Activated CD4-positive, alpha-beta memory T cell treated with anti-CD3 and anti-CD28 coated beads for 36 hours (primary cell): ENCODE results near the gene TSPAN33. TPM values are rescaled to one million over a fixed set of nuclear protein-coding genes. Genes with fewer than 3 reads are reported as not detected.
"Not testable (repeated sequence)": the region's sequence is repeated elsewhere in the genome, so short reads cannot be mapped to it uniquely, and the experiment has no call there.

Source experiments
- CTCF ChIA-PET: fragments of 350-600 bp; sonication (Branson Sonifier 250); formaldehyde crosslinking; loops from one replicate; lab custom pipeline; 2021; ENCODE audit warnings: antibody characterized with exemption, inconsistent platforms; lab: Charles Lee
- POLR2A ChIA-PET: fragments of 350-600 bp; sonication (Branson Sonifier 250); formaldehyde crosslinking; loops from one replicate; lab custom pipeline; 2021; ENCODE audit warnings: antibody characterized with exemption; lab: Charles Lee
- DNase-seq: peaks from one replicate; pipeline ENCODE4 v3.0.0-alpha.2; 2020
- H3K27ac Mint-ChIP-seq: one replicate; pipeline ENCODE4 v1.8.0; 2021; ENCODE audit warnings: mixed read lengths
- H3K27me3 Mint-ChIP-seq: one replicate; pipeline ENCODE4 v1.8.0; 2021; ENCODE audit warnings: mixed read lengths
- H3K36me3 Mint-ChIP-seq: one replicate; pipeline ENCODE4 v1.8.0; 2021; ENCODE audit warnings: mixed read lengths
- H3K4me1 Mint-ChIP-seq: one replicate; pipeline ENCODE4 v1.8.0; 2021; ENCODE audit warnings: low read depth, mixed read lengths
- H3K4me3 Mint-ChIP-seq: one replicate; pipeline ENCODE4 v1.8.0; 2021; ENCODE audit warnings: mild to moderate bottlenecking, mixed read lengths
- H3K9me3 Mint-ChIP-seq: one replicate; pipeline ENCODE4 v1.8.0; 2021; ENCODE audit warnings: mixed read lengths
- intact Hi-C: fragments of 100-400 bp; cut with micrococcal nuclease; formaldehyde crosslinking; loops from one replicate; pipeline ENCODE4 v1.15.1; 2023
- total RNA-seq, 2 experiments: library from RNA; stranded (reverse); gene quantifications; one replicate each; pipeline ENCODE4 v1.2.3, GENCODE V29; 2021

TSPAN33 gene
- total RNA-seq, 2 experiments from 2014 or later: 3.3 to 4.1 TPM

DNA sequence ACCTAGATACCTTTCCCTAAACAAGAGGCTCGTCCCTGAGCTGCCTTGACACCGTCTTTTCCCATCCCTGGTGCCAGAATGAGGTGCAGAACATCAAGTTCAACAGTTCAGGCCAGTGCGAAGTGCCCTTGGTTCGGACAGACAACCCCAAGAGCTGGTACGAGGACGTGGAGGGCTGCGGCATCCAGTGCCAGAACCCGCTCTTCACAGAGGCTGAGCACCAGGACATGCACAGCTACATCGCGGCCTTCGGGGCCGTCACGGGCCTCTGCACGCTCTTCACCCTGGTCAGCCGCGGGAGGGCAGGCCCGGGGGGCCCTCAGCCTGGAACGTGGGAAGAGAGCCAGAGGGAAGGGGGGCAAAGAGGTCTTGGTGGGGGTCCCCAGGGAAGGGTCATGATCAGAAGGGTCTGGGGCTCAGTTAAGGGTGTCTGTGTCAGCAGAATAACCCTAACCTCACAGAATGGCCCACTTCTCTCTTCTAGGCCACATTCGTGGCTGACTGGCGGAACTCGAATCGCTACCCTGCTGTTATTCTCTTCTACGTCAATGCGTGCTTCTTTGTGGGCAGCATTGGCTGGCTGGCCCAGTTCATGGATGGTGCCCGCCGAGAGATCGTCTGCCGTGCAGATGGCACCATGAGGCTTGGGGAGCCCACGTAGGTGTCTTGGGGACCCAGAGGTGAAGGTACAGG, 60.8 kb downstream of the TSPAN33 start:
- Mint-ChIP-seq H3K27me3 (peaks cover 2% of the 10 kb centered on the region), H3K4me3 (no peak overlapping the region), H3K9me3 (no peaks in the 10 kb centered on the region), H3K27ac (no peak overlapping the region), H3K4me1 (no peaks in the 10 kb centered on the region), H3K36me3 (no peaks in the 10 kb centered on the region)
- ChIA-PET CTCF (interaction anchor here (0.6 to 7.0 kb wide), 2 partner anchors 13 to 482 kb away, joined by 3 to 31 read pairs; no protein-coding TSS in a partner anchor), POLR2A (no interaction called here)
- intact Hi-C loops: no loop called here
- no peak for DNase-seq

DNA sequence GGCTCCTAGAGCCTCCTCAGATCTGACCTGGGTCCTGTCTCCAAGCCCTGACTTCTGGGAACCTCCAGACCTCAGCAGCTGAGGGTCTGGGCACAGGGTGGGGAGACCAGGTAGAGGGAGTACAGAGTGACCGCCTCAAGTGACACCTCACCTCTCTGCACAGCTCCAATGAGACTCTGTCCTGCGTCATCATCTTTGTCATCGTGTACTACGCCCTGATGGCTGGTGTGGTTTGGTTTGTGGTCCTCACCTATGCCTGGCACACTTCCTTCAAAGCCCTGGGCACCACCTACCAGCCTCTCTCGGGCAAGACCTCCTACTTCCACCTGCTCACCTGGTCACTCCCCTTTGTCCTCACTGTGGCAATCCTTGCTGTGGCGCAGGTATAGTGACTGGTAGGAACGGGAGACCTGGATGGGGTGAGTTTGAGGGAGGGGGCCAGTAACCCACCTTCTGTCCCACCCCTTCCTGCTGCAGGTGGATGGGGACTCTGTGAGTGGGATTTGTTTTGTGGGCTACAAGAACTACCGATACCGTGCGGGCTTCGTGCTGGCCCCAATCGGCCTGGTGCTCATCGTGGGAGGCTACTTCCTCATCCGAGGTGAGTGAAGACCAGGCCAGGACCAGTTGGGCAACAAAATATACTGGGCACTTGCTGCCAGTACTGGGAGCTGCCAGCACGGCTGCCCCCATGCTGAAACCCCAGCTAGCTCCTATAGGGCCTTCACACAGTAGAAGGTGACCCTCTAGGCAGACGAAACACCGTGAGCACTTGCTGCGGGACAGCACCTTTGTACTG, 61.7 kb downstream of the TSPAN33 start:
- Mint-ChIP-seq H3K9me3 (no peaks in the 10 kb centered on the region), H3K4me3 (no peak overlapping the region), H3K27ac (no peak overlapping the region), H3K36me3 (no peaks in the 10 kb centered on the region), H3K4me1 (no peaks in the 10 kb centered on the region), H3K27me3 (peaks cover 6% of the 10 kb centered on the region)
- no peak for DNase-seq
- intact Hi-C loops: no loop called here
- ChIA-PET CTCF (interaction anchor here (1.6 to 7.0 kb wide), 2 partner anchors 12 to 40 kb away, joined by 5 to 31 read pairs; no protein-coding TSS in a partner anchor), POLR2A (no interaction called here)

DNA sequence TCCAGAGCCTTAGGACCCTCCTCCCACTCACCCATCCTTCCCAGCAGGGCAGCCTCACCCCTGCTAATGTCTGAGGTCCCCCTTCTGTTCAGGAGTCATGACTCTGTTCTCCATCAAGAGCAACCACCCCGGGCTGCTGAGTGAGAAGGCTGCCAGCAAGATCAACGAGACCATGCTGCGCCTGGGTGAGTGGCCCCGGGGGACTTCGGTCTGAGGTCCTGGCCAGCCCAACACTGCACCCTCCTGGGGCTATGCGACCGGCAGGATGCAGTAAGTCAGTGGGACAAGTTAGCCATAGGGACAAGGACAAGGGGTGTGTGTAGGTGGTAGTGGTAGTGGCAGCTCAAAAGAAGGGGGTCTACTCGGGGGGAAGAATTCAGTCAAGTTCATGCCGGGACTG, 64.2 kb downstream of the TSPAN33 start:
- ChIA-PET CTCF (interaction anchor here (1.0 to 7.0 kb wide), 5 partner anchors 9 to 52 kb away, joined by 3 to 66 read pairs (median 5); no protein-coding TSS in a partner anchor), POLR2A (no interaction called here)
- Mint-ChIP-seq H3K36me3 (no peaks in the 10 kb centered on the region), H3K4me1 (no peaks in the 10 kb centered on the region), H3K9me3 (no peaks in the 10 kb centered on the region), H3K27ac (no peak overlapping the region), H3K27me3 (peaks cover 4% of the 10 kb centered on the region), H3K4me3 (no peak overlapping the region)
- DNase-seq: no peak
- intact Hi-C loops: no loop called here

DNA sequence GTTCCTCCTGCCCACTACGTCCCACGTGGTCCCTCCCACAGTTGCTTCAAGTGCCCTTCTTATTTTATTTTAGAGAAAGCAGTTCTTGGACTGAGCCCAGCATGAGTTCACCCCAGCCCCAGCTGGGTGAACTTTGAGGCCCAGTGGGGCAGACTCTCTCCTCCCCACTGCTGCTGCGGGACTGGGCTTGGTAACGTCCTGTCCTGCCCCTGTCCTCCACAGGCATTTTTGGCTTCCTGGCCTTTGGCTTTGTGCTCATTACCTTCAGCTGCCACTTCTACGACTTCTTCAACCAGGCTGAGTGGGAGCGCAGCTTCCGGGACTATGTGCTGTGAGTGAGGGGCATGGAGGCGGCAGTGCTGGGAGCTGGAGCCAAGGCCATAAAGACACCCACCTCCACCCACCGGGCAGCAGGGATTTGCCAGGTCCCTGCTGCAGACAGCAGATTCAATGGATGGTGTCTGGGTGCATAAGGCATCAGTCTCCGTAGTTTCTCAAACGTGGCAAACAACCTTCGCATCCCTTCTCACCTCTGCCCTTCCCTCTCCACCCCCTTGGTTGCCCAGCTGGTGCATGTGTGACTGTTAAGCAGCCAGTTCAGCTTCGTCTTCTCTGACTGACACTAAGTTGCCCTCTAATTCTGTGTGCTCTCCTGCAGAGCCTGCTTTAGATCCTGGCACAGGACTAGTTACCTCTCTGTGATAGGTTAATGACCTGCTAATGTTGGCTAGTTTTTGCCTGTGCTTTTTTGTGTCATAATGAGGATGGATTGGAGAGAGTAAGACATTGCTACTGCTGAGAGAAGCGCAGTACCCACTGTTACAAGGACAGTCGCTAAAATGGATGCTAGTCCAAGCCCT, 64.8 kb downstream of the TSPAN33 start:
- Mint-ChIP-seq H3K9me3 (no peaks in the 10 kb centered on the region), H3K36me3 (no peaks in the 10 kb centered on the region), H3K27ac (no peak overlapping the region), H3K4me3 (no peak overlapping the region), H3K4me1 (no peaks in the 10 kb centered on the region), H3K27me3 (peaks cover 4% of the 10 kb centered on the region)
- POLR2A ChIA-PET: no interaction called here
- CTCF ChIA-PET: interaction anchor here (0.6 to 7.0 kb wide), 12 partner anchors 9 to 78 kb away, joined by 3 to 66 read pairs (median 4); no protein-coding TSS in a partner anchor
- DNase-seq: no peak
- intact Hi-C loops: no loop called here

DNA sequence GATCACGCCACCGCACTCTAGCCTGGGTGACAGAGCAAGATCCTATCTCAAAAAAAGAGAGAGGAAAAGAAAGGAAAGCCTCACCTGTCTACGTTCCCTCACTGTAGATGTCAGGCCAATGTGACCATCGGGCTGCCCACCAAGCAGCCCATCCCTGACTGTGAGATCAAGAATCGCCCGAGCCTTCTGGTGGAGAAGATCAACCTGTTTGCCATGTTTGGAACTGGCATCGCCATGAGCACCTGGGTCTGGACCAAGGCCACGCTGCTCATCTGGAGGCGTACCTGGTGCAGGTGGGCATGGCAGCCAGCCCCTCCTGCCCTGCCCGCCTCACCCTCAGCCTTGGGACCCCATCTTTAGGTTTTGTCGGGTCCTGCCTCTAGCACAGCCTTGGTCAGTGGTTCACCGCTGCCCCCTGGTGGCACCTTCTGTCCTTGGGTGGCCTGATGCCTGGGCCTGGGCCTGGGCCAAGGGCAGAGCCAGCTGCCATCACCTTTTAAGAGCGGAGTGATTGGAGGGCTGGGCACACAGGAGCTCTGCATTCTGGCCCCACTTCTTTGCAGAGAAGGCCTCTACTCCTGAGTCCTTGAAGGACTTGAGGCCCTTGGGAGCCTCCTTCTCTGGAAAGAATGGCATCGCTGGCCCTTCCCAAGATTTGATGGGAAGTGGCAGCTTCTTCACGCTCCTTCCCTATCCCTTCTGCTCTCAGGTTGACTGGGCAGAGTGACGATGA, 65.9 kb downstream of the TSPAN33 start:
- ChIA-PET POLR2A (no interaction called here), CTCF (interaction anchor here (0.7 to 7.0 kb wide), 22 partner anchors 8 to 437 kb away, joined by 3 to 66 read pairs (median 4); partner anchors contain the start of gene AHCYL2)
- no peaks in the 10 kb centered on the region for H3K4me1 Mint-ChIP-seq
- H3K36me3 Mint-ChIP-seq: no peaks in the 10 kb centered on the region
- intact Hi-C loops: loop anchor here (1.0 to 5.0 kb wide), 3 partner anchors 46 to 308 kb away; no protein-coding TSS in a partner anchor
- H3K27ac Mint-ChIP-seq: no peak overlapping the region
- no peaks in the 10 kb centered on the region for H3K9me3 Mint-ChIP-seq
- peak; percentile 82 for DNase-seq
- H3K27me3 Mint-ChIP-seq: peaks cover 4% of the 10 kb centered on the region
- no peak overlapping the region for H3K4me3 Mint-ChIP-seq

DNA sequence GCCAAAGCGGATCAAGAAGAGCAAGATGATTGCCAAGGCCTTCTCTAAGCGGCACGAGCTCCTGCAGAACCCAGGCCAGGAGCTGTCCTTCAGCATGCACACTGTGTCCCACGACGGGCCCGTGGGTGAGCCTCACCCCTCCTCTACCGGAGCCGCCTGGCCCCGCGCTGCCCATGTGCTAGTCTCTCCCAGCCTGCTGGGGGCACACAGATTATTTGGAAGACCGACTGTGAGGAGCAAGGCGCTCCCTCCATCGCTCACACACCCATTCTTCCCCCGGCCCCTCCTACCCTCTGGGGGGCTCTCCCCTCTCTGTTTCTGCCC, 66.4 kb downstream of the TSPAN33 start:
- H3K27ac Mint-ChIP-seq: no peak overlapping the region
- POLR2A ChIA-PET: no interaction called here
- H3K36me3 Mint-ChIP-seq: no peaks in the 10 kb centered on the region
- H3K9me3 Mint-ChIP-seq: no peaks in the 10 kb centered on the region
- CTCF ChIA-PET: interaction anchor here (0.7 to 7.0 kb wide), 19 partner anchors 7 to 436 kb away, joined by 3 to 66 read pairs (median 5); partner anchors contain the start of gene AHCYL2
- H3K4me1 Mint-ChIP-seq: no peaks in the 10 kb centered on the region
- H3K27me3 Mint-ChIP-seq: peaks cover 4% of the 10 kb centered on the region
- DNase-seq: no peak
- H3K4me3 Mint-ChIP-seq: no peak overlapping the region
- intact Hi-C loops: loop anchor here (1.0 to 5.0 kb wide), 3 partner anchors 47 to 309 kb away; no protein-coding TSS in a partner anchor

DNA sequence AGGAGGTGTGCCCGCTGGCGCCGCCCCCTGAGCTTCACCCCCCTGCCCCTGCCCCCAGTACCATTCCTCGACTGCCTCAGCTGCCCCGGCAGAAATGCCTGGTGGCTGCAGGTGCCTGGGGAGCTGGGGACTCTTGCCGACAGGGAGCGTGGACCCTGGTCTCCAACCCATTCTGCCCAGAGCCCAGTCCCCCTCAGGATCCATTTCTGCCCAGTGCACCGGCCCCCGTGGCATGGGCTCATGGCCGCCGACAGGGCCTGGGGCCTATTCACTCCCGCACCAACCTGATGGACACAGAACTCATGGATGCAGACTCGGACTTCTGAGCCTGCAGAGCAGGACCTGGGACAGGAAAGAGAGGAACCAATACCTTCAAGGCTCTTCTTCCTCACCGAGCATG, 67.6 kb downstream of the TSPAN33 start:
- Mint-ChIP-seq H3K27ac (no peak overlapping the region), H3K36me3 (no peaks in the 10 kb centered on the region), H3K4me3 (no peak overlapping the region), H3K4me1 (no peaks in the 10 kb centered on the region), H3K9me3 (no peaks in the 10 kb centered on the region), H3K27me3 (peaks cover 4% of the 10 kb centered on the region)
- ChIA-PET CTCF (interaction anchor here (0.6 to 4.0 kb wide), 4 partner anchors 16 to 120 kb away, joined by 3 to 66 read pairs (median 4); no protein-coding TSS in a partner anchor), POLR2A (no interaction called here)
- no peak for DNase-seq
- intact Hi-C loops: loop anchor here (5.0 kb wide), 2 partner anchors 120 to 310 kb away; no protein-coding TSS in a partner anchor

DNA sequence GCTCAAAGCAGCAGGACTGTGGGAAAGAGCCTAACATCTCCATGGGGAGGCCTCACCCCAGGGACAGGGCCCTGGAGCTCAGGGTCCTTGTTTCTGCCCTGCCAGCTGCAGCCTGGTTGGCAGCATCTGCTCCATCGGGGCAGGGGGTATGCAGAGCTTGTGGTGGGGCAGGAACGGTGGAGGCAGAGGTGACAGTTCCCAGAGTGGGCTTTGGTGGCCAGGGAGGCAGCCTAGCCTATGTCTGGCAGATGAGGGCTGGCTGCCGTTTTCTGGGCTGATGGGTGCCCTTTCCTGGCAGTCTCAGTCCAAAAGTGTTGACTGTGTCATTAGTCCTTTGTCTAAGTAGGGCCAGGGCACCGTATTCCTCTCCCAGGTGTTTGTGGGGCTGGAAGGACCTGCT, 68.1 kb downstream of the TSPAN33 start:
- peaks cover 4% of the 10 kb centered on the region for H3K27me3 Mint-ChIP-seq
- H3K27ac Mint-ChIP-seq: no peak overlapping the region
- no peak for DNase-seq
- H3K4me1 Mint-ChIP-seq: no peaks in the 10 kb centered on the region
- CTCF ChIA-PET: interaction anchor here (0.8 to 3.0 kb wide), 2 partner anchors 49 to 86 kb away, joined by 3 to 15 read pairs; no protein-coding TSS in a partner anchor
- POLR2A ChIA-PET: no interaction called here
- no peaks in the 10 kb centered on the region for H3K36me3 Mint-ChIP-seq
- no peaks in the 10 kb centered on the region for H3K9me3 Mint-ChIP-seq
- no peak overlapping the region for H3K4me3 Mint-ChIP-seq
- intact Hi-C loops: loop anchor here (5.0 kb wide), 2 partner anchors 120 to 310 kb away; no protein-coding TSS in a partner anchor

DNA sequence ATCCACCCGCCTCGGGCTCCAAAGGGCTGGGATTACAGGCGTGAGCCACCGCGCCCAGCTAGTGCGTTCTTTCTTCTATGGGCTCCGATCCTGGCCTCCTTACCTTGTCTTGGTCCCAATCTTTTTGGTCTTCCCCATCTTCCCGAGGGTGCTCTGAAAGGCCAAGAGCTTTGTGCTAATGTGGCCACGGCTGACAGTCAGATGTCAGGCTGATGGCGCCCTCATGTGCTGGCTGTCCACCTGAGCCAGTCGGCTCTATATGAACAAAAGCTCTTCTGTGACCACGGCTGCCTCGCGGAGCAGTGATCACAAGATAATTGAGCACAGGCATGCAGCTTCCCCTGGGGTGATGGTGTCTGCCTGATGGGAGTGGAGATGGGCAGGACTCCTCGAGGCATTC, 69.3 kb downstream of the TSPAN33 start:
- H3K27me3 Mint-ChIP-seq: peaks cover 8% of the 10 kb centered on the region
- H3K4me3 Mint-ChIP-seq: no peak overlapping the region
- CTCF ChIA-PET: interaction anchor here (0.9 to 3.0 kb wide), 5 partner anchors 8 to 85 kb away, joined by 4 to 15 read pairs (median 4); no protein-coding TSS in a partner anchor
- H3K36me3 Mint-ChIP-seq: no peaks in the 10 kb centered on the region
- POLR2A ChIA-PET: no interaction called here
- intact Hi-C loops: loop anchor here (5.0 kb wide), 2 partner anchors 122 to 312 kb away; no protein-coding TSS in a partner anchor
- DNase-seq: peak; percentile 35
- no peaks in the 10 kb centered on the region for H3K9me3 Mint-ChIP-seq
- no peaks in the 10 kb centered on the region for H3K4me1 Mint-ChIP-seq
- H3K27ac Mint-ChIP-seq: no peak overlapping the region

DNA sequence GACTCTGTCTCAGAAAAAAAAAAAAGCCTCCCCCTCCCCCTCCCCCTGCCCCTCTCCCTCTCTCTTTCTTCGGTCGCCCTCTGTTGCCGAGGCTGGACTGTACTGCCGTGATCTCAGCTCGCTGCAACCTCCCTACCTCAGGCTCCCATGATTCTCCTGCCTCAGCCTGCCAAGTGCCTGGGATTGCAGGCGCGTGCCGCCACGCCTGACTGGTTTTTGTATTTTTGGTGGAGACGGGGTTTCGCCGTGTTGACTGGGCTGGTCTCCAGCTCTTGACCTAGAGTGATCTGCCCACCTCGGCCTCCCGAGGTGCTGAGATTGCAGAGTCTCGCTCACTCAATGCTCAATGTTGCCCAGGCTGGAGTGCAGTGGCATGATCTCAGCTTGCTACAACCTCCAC, 71.2 kb downstream of the TSPAN33 start:
- DNase-seq, H3K27me3 Mint-ChIP-seq, intact Hi-C loops, H3K36me3 Mint-ChIP-seq, POLR2A ChIA-PET, H3K27ac Mint-ChIP-seq, H3K9me3 Mint-ChIP-seq, H3K4me1 Mint-ChIP-seq, H3K4me3 Mint-ChIP-seq: not testable (repeated sequence)
- CTCF ChIA-PET: interaction anchor here (0.7 to 2.5 kb wide), 2 partner anchors 56 to 216 kb away, joined by 4 to 10 read pairs; no protein-coding TSS in a partner anchor
